Cardiac muscle cell (in vitro differentiated cells and primary cell): ENCODE data around the gene TSPAN3. TPM values are rescaled to one million over a fixed set of nuclear protein-coding genes. Genes with fewer than 3 reads are reported as not detected.

Source experiments
- DNase-seq, 2 donors: peaks; one replicate each; pipeline versions ENCODE4 v3.0.0 to v3.0.0-alpha.2; 2010 to 2017; ENCODE audit warnings: low read depth in 1 of 2, low spot score in 1 of 2
- H3K27ac ChIP-seq: fragments of 200-600 bp; sonication (generic); 2 replicates; pipeline ENCODE4 v1.5.1; 2016
- H3K27me3 ChIP-seq: fragments of 200-600 bp; sonication (generic); 2 replicates; pipeline ENCODE4 v1.6.0; 2016; ENCODE audit warnings: control low read depth
- H3K36me3 ChIP-seq: fragments of 200-600 bp; sonication (generic); 2 replicates; pipeline ENCODE4 v1.5.1; 2016; ENCODE audit warnings: control low read depth
- H3K4me1 ChIP-seq: fragments of 200-600 bp; sonication (generic); 2 replicates; pipeline ENCODE4 v1.8.1; 2017; ENCODE audit warnings: low read depth, mild to moderate bottlenecking, mixed run types
- H3K4me3 ChIP-seq: fragments of 200-600 bp; sonication (generic); 2 replicates; pipeline ENCODE4 v1.5.1; 2016; ENCODE audit warnings: mild to moderate bottlenecking
- H3K9me3 ChIP-seq: fragments of 200-600 bp; sonication (generic); 2 replicates; pipeline ENCODE4 v1.5.1; 2017; ENCODE audit warnings: low read depth, mild to moderate bottlenecking, control low read depth
- polyA plus RNA-seq: library from polyadenylated mRNA; unstranded; fragments of >200 nt; fragmentation: Nextera tagmentation; extraction: Ambion mirVana; gene quantifications from 2 replicates; pipeline ENCODE4 v1.2.1, GENCODE V29; 2016
- total RNA-seq: library from RNA; depleted of rRNA; stranded (reverse); fragments of >200 nt; gene quantifications from 2 replicates; pipeline ENCODE4 v1.2.3, GENCODE V29; 2016
- TF ChIP-seq, protein P1 (sequence below): IDR thresholded peaks from 2 replicates; pipeline ENCODE4 v1.5.1; 2012; ENCODE audit warnings: low read depth, mild to moderate bottlenecking, low read length

The TSPAN3 gene
- total and polyA plus RNA-seq, 2 experiments from 2014 or later = 316 to 427 TPM

DNA sequence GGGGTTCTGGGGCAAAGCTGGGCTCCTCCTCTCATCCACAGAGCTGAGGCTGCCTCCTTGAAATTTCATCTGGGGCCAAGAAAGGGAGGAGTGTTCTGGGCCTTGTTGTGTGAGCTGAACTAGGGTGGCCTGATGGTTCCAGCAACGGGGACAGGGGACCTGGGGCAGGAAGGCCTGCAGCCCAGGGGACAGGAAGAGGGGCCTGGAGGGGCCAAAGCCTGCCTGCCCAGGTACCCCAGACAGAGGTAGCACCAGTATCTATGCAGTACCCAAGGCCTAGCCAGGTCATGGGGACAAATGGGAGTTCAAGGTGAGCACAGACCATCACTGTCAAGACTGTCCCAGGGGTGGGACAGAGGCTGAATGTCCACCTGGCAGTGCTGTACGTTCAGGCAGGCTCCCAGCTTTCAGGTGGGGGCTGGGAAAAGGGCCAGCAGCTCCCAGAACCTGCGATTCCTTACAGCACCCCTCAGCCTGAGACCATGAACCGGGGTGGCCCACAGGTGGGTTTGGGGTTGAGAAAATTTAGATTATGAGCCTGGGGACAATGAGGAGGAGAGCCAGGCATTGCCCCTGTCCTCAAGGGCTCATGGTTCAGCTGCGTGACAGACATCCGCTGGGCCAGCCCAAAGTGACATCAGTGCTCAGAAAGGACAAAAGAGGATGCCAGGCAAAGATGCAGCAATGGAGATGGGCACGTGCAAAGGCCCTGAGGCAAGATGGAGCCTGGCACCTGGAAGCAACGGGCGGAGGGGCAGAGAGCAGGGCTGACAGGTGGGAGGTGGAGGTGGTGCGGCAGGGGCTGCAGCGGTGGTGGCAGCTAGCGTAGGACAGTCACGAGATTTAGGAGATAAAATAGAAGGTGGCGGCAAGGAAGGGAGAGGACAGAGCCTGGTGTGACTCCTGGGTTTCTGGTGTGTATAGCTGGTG, 48.0 kb downstream of the TSPAN3 start:
- TF ChIP-seq, protein P1, sequence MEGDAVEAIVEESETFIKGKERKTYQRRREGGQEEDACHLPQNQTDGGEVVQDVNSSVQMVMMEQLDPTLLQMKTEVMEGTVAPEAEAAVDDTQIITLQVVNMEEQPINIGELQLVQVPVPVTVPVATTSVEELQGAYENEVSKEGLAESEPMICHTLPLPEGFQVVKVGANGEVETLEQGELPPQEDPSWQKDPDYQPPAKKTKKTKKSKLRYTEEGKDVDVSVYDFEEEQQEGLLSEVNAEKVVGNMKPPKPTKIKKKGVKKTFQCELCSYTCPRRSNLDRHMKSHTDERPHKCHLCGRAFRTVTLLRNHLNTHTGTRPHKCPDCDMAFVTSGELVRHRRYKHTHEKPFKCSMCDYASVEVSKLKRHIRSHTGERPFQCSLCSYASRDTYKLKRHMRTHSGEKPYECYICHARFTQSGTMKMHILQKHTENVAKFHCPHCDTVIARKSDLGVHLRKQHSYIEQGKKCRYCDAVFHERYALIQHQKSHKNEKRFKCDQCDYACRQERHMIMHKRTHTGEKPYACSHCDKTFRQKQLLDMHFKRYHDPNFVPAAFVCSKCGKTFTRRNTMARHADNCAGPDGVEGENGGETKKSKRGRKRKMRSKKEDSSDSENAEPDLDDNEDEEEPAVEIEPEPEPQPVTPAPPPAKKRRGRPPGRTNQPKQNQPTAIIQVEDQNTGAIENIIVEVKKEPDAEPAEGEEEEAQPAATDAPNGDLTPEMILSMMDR = no peak
- no peaks in the 10 kb centered on the region for H3K9me3 ChIP-seq
- H3K27me3 ChIP-seq = no peaks in the 10 kb centered on the region
- no peaks in the 10 kb centered on the region for H3K4me1 ChIP-seq
- H3K27ac ChIP-seq = no peak overlapping the region
- no peak for DNase-seq
- H3K4me3 ChIP-seq = no peak overlapping the region
- H3K36me3 ChIP-seq = no peaks in the 10 kb centered on the region

DNA sequence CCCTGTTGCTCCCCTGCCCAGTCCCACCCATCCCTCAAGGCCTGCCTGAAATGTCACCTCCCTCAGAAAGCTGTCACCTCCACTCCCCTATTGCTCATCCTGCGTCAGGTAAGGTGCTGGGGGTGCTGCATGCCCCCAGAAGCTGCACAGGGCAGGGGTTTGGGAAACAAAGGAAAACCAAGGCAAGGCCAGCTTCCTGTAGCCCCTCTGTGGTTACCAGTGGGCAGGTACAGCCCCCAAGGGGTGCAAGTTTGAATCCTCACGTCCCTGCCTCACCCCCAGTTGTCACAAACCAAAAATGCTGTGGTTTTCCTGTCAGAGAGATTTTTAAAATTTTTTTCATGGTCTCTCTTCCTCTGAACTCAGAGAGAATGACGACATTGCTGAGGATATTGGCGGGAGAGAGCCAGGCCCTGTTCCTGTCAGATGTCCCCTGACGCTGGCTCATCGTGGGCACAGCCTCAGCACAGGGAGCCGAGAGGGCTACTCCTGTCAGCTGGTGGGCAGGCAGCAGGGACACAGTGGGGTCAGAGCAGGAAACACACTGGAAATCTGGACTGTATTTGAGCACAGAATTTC, 49.0 kb downstream of the TSPAN3 start:
- peak in 1 of 2 donors; percentile 68 for DNase-seq
- TF ChIP-seq, protein P1 = no peak

DNA sequence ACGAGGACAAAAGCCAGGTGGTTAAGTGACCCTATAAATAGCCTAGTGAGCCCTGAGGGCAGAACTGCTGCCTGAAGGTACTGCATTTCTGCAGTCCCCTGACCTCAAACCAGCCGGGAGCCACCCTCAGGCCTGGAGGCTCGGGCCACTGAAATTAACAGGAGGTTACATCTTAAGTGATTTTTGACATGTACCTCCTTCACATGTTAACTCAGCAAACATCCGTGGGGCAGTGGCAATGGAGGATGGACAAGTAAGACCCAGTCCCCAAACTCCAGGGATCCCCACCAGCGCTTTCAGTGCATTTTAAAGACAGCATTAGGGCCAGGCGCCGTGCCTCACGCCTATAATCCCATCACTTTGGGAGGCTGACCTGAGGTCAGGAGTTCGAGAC, 49.8 kb downstream of the TSPAN3 start:
- no peaks in the 10 kb centered on the region for H3K27me3 ChIP-seq
- H3K36me3 ChIP-seq = no peaks in the 10 kb centered on the region
- TF ChIP-seq, protein P1 = no peak
- DNase-seq = peak in 1 of 2 donors; percentile 52
- no peak overlapping the region for H3K27ac ChIP-seq
- H3K4me1 ChIP-seq = no peaks in the 10 kb centered on the region
- no peak overlapping the region for H3K4me3 ChIP-seq
- H3K9me3 ChIP-seq = no peaks in the 10 kb centered on the region

More for the DNA sequence above, 49.0 kb downstream of the TSPAN3 start:
- Histone ChIP-seq H3K27ac (no peak overlapping the region), H3K36me3 (no peaks in the 10 kb centered on the region), H3K4me1 (no peaks in the 10 kb centered on the region), H3K27me3 (no peaks in the 10 kb centered on the region), H3K9me3 (no peaks in the 10 kb centered on the region), H3K4me3 (no peak overlapping the region)

DNA sequence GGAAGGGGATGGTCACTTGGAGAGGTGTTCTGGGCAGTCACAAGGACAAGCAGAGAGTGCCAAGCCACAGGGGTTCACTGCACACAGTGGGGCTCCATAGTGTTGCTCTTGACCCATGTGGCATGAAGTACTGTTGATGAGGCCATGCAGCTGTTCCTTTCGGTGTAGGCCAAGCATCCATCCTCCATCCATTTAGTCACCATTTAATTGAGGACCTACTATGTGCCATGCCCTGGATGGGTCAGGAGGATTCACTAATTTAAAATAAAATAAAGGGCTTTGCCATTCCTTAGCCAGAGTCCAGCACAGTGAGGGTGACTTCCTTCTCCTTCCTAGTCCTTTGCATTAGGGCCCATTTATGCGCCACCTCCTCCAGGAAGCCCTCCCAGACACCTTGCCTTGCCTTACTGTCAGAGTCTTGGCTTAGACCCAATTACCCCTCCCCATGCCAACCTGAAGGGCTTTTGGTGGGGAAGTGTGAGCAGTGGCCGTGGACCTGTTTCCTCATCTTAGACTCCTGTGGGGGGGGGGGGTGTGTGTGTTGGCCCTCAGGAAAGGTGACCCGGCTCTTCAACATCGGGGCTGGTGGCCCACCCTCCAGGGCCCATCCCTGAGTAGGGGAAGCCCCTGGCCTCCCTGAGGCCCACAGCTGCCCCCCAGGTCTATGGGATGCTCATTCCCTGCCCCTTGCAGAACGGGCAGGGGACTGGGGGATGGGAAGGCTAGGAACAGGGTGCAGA, 50.4 kb downstream of the TSPAN3 start:
- Histone ChIP-seq H3K4me3 (no peak overlapping the region), H3K27ac (no peak overlapping the region), H3K36me3 (no peaks in the 10 kb centered on the region), H3K9me3 (no peaks in the 10 kb centered on the region), H3K27me3 (no peaks in the 10 kb centered on the region), H3K4me1 (no peaks in the 10 kb centered on the region)
- no peak for DNase-seq
- TF ChIP-seq, protein P1 = no peak

DNA sequence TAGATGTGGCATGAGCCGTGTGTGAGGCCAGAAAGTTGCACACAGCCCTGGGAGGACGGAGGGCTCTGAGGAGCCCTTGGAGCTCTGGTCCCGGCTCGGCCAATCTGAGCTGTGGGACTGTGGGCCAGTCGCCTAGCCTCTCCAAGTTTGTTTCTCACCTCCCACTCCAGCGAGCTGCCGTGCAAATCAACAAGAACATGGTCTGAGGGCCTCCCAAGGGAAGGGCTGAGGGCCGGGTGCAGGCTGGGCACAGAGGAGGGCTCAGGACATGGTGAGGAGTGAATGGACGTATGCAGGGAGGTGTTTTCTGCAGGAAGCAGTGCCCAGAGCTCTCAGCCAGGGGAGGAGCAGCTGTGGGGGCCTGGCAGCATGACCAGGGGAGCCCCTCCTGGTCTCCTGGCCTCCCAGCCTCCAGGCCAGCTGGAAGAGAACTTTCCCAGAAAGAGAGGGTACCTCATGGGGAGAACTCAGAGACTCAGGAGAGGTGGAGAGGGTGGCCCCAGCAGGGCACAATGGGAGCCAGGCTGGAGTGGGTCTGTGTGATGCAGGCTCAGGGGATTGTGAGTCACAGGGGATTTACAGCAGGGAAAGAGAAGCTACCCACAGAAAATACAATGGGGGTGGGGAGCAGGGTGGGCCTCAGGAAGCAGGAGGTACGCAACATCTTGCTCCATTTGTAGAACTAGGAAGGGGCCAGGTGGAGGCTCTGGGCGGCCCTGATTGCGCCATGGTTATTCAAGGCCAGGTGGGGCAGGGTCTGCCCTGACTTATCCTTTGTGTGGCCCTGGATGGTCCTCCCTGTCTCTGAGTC, 51.2 kb downstream of the TSPAN3 start:
- Histone ChIP-seq H3K27me3 (no peaks in the 10 kb centered on the region), H3K4me3 (no peak overlapping the region), H3K36me3 (no peaks in the 10 kb centered on the region), H3K4me1 (no peaks in the 10 kb centered on the region), H3K9me3 (no peaks in the 10 kb centered on the region), H3K27ac (no peak overlapping the region)
- no peak for DNase-seq
- TF ChIP-seq, protein P1 = no peak
